Measurements from ENCODE around the gene CHST11.
A peak's percentile ranks its signal among the peaks of the same experiment; 100 is the strongest.

CHST11 gene

GRCh38 chr12:104694161-104694560 is 237.4 kb downstream of the CHST11 start:
- no peak for DNase-seq
- CTCF ChIA-PET, result interaction anchor here (0.9 to 1.0 kb wide), 2 partner anchors 20 to 313 kb away, joined by 3 read pairs; no protein-coding TSS in a partner anchor
- no peak overlapping the region for H3K4me3 Mint-ChIP-seq
- no peaks in the 10 kb centered on the region for H3K27me3 Mint-ChIP-seq
- H3K27ac Mint-ChIP-seq, result no peak overlapping the region
- H3K9me3 Mint-ChIP-seq, result peaks cover 5% of the 10 kb centered on the region
- H3K4me1 Mint-ChIP-seq, result peaks cover 66% of the 10 kb centered on the region
- peaks cover 43% of the 10 kb centered on the region for H3K36me3 Mint-ChIP-seq

- Mint-ChIP-seq H3K4me1 (peaks cover 62% of the 10 kb centered on the region), H3K36me3 (peaks cover 40% of the 10 kb centered on the region), H3K9me3 (peaks cover 5% of the 10 kb centered on the region), H3K27ac (no peak overlapping the region), H3K27me3 (no peaks in the 10 kb centered on the region), H3K4me3 (no peak overlapping the region)
- no peak for DNase-seq
- CTCF ChIA-PET, result interaction anchor here (0.7 to 1.7 kb wide), 6 partner anchors 9 to 313 kb away, joined by 3 read pairs; no protein-coding TSS in a partner anchor
Measured at GRCh38 chr12:104694711-104695110, 238.0 kb downstream of the CHST11 start.

DNA sequence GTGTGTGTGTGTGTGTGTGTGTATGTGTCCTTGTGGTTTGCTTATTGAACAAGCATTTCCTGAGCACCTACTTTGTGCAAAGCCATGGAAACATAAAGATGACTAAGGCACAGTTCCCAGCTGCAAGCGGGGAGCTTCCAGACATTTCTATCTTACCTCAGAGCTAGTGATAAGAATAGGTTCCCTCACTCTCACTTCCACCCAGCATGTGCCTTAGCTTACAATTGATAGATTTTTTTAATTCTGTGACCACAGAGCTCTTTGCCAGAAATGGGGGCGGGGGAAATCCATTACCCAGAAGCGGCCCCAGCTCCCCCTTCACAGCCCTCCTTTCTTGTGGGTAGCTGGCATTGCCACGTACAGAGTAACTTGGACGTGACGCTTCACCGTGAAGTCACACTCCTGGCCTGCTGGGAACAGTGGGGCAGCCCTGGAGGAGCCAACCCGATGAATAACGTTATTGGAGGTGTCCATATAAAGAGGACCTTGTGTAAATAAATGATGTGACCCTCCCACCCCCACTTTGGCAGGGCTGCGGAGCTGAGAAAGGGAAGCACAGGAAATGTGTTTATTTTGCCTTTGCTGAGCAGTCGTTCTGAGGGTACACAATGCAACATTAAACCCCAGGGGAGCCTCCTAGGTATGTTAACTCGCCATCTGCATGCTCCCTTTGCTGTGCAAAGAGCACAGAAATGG is 238.9 kb downstream of the CHST11 start:
- Mint-ChIP-seq H3K4me3 (no peak overlapping the region), H3K27ac (peak overlapping the region; percentile 77), H3K4me1 (peaks cover 56% of the 10 kb centered on the region), H3K27me3 (no peaks in the 10 kb centered on the region), H3K36me3 (peaks cover 37% of the 10 kb centered on the region), H3K9me3 (peaks cover 5% of the 10 kb centered on the region)
- CTCF ChIA-PET, result interaction anchor here (0.6 to 1.7 kb wide), 6 partner anchors 8 to 234 kb away, joined by 3 to 4 read pairs (median 3); no protein-coding TSS in a partner anchor
- DNase-seq, result peak; percentile 80

DNA sequence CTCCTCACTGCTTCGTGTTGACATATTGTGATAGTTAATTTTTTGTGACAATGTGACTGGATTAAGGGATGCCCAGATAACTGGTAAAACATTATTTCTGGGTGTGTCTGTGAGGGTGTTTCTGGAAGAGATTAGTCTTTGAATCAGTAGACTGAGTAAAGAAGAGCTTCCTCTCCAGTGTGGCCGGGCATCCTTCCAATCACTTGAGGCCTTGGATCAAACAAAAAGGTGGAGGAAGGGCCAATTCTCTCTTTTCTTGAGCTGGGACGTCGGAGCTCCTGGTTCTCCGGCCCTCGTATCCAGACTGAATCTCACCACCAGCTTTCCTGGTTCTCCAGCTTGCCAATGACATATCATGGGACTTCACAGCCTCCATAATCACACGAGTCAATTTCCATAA is 240.4 kb downstream of the CHST11 start:
- CTCF ChIA-PET, result interaction anchor here (1.2 kb wide), 1 partner anchor 315 kb away, joined by 3 read pairs; no protein-coding TSS in a partner anchor
- Mint-ChIP-seq H3K36me3 (peaks cover 28% of the 10 kb centered on the region), H3K9me3 (peaks cover 5% of the 10 kb centered on the region), H3K27me3 (no peaks in the 10 kb centered on the region), H3K4me1 (peaks cover 45% of the 10 kb centered on the region), H3K27ac (no peak overlapping the region), H3K4me3 (no peak overlapping the region)
- DNase-seq, result no peak

GRCh38 chr12:104698871-104699270 is 242.1 kb downstream of the CHST11 start:
- no peak overlapping the region for H3K4me3 Mint-ChIP-seq
- CTCF ChIA-PET, result interaction anchor here (1.2 to 1.4 kb wide), 2 partner anchors 11 to 317 kb away, joined by 3 to 5 read pairs; no protein-coding TSS in a partner anchor
- H3K27ac Mint-ChIP-seq, result no peak overlapping the region
- peaks cover 26% of the 10 kb centered on the region for H3K36me3 Mint-ChIP-seq
- peaks cover 33% of the 10 kb centered on the region for H3K4me1 Mint-ChIP-seq
- H3K27me3 Mint-ChIP-seq, result no peaks in the 10 kb centered on the region
- no peak for DNase-seq
- H3K9me3 Mint-ChIP-seq, result no peaks in the 10 kb centered on the region

GRCh38 chr12:104699489-104700190 is 242.9 kb downstream of the CHST11 start:
- CTCF ChIA-PET, result interaction anchor here (1.2 to 1.4 kb wide), 2 partner anchors 12 to 318 kb away, joined by 3 to 5 read pairs; no protein-coding TSS in a partner anchor
- Mint-ChIP-seq H3K27me3 (no peaks in the 10 kb centered on the region), H3K9me3 (no peaks in the 10 kb centered on the region), H3K36me3 (peaks cover 23% of the 10 kb centered on the region), H3K4me1 (peaks cover 26% of the 10 kb centered on the region), H3K27ac (no peak overlapping the region), H3K4me3 (no peak overlapping the region)
- no peak for DNase-seq

GRCh38 chr12:104700324-104700723 is 243.6 kb downstream of the CHST11 start:
- CTCF ChIA-PET, result interaction anchor here (0.6 kb wide), 1 partner anchor 176 kb away, joined by 3 read pairs; no protein-coding TSS in a partner anchor
- Mint-ChIP-seq H3K9me3 (no peaks in the 10 kb centered on the region), H3K27ac (no peak overlapping the region), H3K36me3 (peaks cover 23% of the 10 kb centered on the region), H3K4me3 (no peak overlapping the region), H3K27me3 (no peaks in the 10 kb centered on the region), H3K4me1 (peaks cover 19% of the 10 kb centered on the region)
- DNase-seq, result no peak

DNA sequence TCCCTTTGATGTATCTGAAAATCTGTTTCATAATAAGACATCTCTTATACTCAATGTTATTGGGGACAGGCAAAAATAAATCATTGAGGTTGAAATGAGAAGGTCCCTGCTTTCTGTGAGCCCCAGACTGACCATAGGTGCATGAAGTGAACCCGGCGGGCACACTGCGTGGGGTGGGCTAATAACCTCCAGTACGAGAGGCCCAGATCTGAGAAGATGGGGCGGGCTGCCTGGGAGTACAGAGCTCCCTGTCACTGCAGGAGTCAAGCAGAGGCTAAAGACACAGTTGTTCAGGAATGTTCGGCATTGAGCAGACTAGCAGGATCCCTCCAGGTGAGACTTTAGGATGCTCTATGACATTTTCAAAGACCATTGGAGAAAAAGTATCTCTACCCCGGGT is 244.6 kb downstream of the CHST11 start:
- H3K27ac Mint-ChIP-seq, result no peak overlapping the region
- peaks cover 23% of the 10 kb centered on the region for H3K36me3 Mint-ChIP-seq
- no peak for DNase-seq
- peaks cover 11% of the 10 kb centered on the region for H3K4me1 Mint-ChIP-seq
- CTCF ChIA-PET, result no interaction called here
- no peak overlapping the region for H3K4me3 Mint-ChIP-seq
- H3K27me3 Mint-ChIP-seq, result no peaks in the 10 kb centered on the region
- no peaks in the 10 kb centered on the region for H3K9me3 Mint-ChIP-seq

- no peak overlapping the region for H3K27ac Mint-ChIP-seq
- no peaks in the 10 kb centered on the region for H3K27me3 Mint-ChIP-seq
- no peak for DNase-seq
- CTCF ChIA-PET, result no interaction called here
- peaks cover 21% of the 10 kb centered on the region for H3K36me3 Mint-ChIP-seq
- H3K9me3 Mint-ChIP-seq, result no peaks in the 10 kb centered on the region
- peaks cover 11% of the 10 kb centered on the region for H3K4me1 Mint-ChIP-seq
- no peak overlapping the region for H3K4me3 Mint-ChIP-seq
Measured at GRCh38 chr12:104701756-104702155, 245.0 kb downstream of the CHST11 start.

- H3K27me3 Mint-ChIP-seq, result no peaks in the 10 kb centered on the region
- DNase-seq, result no peak
- no peaks in the 10 kb centered on the region for H3K9me3 Mint-ChIP-seq
- H3K36me3 Mint-ChIP-seq, result peaks cover 14% of the 10 kb centered on the region
- H3K4me3 Mint-ChIP-seq, result no peak overlapping the region
- peaks cover 5% of the 10 kb centered on the region for H3K4me1 Mint-ChIP-seq
- CTCF ChIA-PET, result no interaction called here
- H3K27ac Mint-ChIP-seq, result no peak overlapping the region
Measured at GRCh38 chr12:104702565-104703139, 245.9 kb downstream of the CHST11 start.

- DNase-seq, result no peak
- H3K4me1 Mint-ChIP-seq, result peaks cover 5% of the 10 kb centered on the region
Measured at GRCh38 chr12:104703372-104703771, 246.6 kb downstream of the CHST11 start.

GRCh38 chr12:104704224-104704779 is 247.6 kb downstream of the CHST11 start:
- Mint-ChIP-seq H3K4me3 (no peak overlapping the region), H3K4me1 (peaks cover 10% of the 10 kb centered on the region), H3K27ac (no peak overlapping the region), H3K9me3 (no peaks in the 10 kb centered on the region), H3K36me3 (peaks cover 7% of the 10 kb centered on the region), H3K27me3 (no peaks in the 10 kb centered on the region)
- no peak for DNase-seq
- CTCF ChIA-PET, result interaction anchor here (1.7 kb wide), 1 partner anchor 22 kb away, joined by 4 read pairs; no protein-coding TSS in a partner anchor

More at GRCh38 chr12:104703372-104703771, 246.6 kb downstream of the CHST11 start:
- CTCF ChIA-PET, result no interaction called here
- Mint-ChIP-seq H3K27ac (no peak overlapping the region), H3K4me3 (no peak overlapping the region), H3K36me3 (peaks cover 7% of the 10 kb centered on the region), H3K9me3 (no peaks in the 10 kb centered on the region), H3K27me3 (no peaks in the 10 kb centered on the region)

- DNase-seq, result no peak
- H3K4me1 Mint-ChIP-seq, result peaks cover 7% of the 10 kb centered on the region
- CTCF ChIA-PET, result no interaction called here
- no peak overlapping the region for H3K27ac Mint-ChIP-seq
- no peaks in the 10 kb centered on the region for H3K9me3 Mint-ChIP-seq
- H3K36me3 Mint-ChIP-seq, result peaks cover 7% of the 10 kb centered on the region
- H3K4me3 Mint-ChIP-seq, result no peak overlapping the region
- no peaks in the 10 kb centered on the region for H3K27me3 Mint-ChIP-seq
Measured at GRCh38 chr12:104707194-104707593, 250.4 kb downstream of the CHST11 start.

Data from activated naive CD4-positive, alpha-beta T cell treated with anti-CD3 and anti-CD28 coated beads, Interleukin-2, amount 10 ng/mL, durations not matched to agents 7 days and 5 days (primary cell).